HG03196 (cell line): Measurements from ENCODE around the gene BRMS1L.
A peak's percentile ranks its signal among the peaks of the same experiment; 100 is the strongest.
"Not testable (repeated sequence)": the region's sequence is repeated elsewhere in the genome, so short reads cannot be mapped to it uniquely, and the experiment has no call there.

Experiments
- ATAC-seq: cut with Tn5 transposase; IDR thresholded peaks from one replicate; pipeline ENCODE4 v1.9.1; 2021; ENCODE audit not compliant: unreplicated experiment

Gene BRMS1L, protein sequence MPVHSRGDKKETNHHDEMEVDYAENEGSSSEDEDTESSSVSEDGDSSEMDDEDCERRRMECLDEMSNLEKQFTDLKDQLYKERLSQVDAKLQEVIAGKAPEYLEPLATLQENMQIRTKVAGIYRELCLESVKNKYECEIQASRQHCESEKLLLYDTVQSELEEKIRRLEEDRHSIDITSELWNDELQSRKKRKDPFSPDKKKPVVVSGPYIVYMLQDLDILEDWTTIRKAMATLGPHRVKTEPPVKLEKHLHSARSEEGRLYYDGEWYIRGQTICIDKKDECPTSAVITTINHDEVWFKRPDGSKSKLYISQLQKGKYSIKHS

DNA sequence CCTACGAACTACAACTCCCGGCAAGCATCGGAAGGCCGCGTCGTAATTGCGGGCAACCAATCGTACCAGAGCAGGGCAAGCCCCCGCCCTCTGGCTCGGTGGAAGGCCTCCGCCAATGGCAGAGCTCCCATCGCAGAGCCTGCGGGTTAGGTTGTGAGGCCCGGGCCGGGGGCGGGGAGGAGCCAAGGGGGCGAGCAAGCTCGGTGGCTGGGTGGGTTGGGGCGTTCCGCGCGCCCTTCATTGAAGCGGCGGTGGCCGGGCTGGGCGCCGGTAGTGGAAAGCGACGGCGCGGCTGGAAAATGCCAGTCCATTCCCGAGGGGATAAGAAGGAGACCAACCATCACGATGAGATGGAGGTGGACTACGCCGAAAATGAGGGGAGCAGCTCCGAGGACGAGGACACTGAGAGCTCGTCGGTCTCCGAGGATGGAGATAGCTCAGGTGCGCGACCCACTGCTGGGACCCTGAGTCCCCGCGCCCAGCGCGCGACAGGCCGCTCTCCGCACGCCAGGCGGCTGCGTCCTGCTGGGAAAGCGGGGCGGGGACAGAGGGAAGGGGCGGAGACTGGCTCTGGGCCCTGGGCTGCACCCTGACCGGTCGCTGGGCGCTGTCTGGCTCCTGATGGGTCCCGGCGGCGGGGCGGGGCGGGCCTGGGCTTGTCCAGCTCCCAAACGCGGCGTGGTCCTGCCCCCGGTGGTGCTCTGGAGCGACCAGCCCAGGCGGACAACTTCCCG lies at the start of gene BRMS1L:
Gene BRMS1L (plus strand): TSS at position 121 of the 734 bp plus-strand sequence. CDS start 179 bp downstream, at position 300.
- ATAC-seq: peak; percentile 95

DNA sequence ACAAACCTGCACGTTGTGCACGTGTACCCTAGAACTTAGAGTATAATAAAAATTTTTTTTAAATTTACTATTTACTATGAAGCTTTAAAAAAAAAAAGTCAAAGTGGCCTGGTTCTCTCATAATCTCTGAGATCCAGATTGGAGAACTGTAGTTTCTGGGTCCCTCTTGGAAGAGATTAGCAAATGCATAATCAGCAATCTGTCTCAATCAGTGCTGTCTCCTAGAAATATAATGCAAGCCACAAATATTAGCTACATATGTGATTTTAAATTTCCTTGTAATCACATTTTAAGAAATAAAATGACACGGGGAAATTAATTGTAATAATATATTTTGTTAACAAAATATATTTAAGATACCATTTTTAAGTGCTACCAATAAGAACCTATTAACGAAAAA lies 49.3 kb upstream of the BRMS1L start:
- ATAC-seq: no peak

DNA sequence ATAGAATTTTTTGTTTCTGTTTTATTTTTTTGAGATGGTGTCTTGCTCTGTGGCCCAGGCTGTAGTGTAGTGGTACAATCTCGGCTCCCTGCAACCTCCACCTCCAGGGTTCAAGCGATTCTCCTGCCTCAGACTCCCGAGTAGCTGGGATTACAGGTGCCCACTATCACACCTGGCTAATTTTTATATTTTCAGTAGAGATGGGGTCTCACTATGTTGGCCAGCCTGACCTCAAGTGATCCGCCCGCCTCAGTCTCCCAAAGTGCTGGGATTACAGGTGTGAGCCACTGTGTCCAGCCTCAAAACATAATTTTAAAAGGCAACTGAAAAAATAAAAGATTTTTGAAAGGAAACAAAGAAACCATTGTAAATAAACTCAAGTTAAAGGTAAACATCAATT lies 48.6 kb upstream of the BRMS1L start:
- ATAC-seq: not testable (repeated sequence)

DNA sequence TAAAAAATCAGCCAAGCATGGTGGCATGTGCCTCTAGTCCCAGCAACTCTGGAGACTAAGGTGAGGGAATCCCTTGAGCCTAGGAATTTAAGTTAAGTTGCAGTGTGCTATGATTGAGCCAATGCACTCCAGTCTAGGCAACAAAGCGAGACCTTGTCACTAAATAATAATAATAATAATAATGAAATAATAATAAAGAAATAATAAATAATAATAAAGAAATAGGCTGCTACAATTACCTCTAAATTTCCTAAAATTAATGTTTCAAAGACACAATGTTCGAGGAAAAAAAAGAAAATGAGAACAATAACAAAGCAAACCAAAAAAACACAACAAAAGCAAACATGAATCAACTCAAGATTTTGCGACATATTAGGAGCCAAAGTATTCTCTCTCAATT lies 46.8 kb upstream of the BRMS1L start:
- no peak for ATAC-seq

DNA sequence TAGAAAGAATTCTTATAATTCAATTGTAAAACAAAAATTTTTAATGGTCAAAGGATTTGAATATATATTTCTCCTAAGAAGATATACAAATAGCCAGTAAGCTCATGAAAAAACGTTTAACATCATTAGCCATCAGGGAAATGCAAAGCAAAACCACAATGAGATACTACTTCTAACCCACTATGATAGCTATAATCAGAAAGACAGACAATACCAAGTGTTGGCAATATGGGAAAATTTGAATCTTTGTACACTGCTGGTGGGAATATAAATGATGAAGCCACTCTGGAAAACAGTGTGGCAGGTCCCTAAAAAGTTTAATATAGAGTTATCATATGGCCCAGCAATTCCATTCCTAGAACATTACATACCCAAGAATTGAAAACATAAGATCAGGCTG lies 42.4 kb upstream of the BRMS1L start:
- no peak for ATAC-seq

DNA sequence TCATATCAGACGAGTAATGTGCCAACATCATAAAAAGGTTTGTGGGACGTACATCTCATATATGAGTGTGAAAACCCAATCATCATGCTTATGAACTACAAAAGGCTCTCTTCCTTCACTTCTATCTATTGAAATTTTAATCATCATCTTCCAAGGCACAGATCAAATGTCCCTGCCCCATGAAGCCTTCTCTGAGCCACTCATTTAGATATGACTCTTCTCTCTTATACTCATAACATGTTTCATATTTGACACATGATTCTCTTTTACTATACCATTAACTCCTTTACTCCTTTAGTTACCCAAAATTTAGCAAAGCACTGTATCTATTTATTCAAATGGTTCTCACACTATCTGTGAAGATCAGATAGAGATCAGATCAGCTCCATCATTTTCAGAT lies 39.3 kb upstream of the BRMS1L start:
- no peak for ATAC-seq

DNA sequence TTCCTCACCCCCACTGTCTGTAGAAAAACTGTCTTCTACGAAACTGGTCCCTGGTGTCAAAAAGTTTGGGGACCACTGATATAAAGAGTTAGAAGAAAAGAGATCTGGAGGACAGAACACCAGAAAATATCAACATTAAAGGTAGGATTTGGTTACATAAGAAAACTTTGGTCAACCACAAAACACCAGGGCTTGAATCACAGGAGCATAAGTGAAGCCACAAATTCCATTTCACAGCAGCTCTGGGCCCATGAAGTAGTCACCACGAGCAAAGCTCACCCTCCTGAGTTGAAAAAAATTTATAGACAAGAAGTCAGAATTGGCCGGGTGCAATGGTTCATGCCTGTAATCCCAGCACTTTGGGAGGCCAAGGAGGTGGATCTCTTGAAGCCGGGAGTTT lies 36.5 kb upstream of the BRMS1L start:
- no peak for ATAC-seq

DNA sequence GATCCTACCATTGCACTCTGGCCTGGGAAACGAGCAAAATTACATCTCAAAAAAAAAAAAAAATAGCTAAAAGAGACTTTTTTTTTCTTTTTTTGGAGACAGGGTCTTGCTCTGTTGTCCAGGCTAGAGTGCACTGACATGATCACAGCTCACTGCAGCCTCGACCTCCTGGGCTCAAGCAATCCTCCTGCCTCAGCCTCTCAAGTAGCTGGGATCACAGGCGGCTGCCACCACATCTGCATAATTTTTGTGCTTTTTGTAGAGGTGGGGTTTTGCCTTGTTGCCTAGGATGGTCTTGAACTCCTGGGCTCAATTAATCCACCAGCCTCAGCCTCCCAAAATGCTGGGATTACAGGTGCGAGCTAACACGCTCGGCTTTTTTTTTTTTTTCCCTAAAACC lies 28.3 kb upstream of the BRMS1L start:
- ATAC-seq: no peak

DNA sequence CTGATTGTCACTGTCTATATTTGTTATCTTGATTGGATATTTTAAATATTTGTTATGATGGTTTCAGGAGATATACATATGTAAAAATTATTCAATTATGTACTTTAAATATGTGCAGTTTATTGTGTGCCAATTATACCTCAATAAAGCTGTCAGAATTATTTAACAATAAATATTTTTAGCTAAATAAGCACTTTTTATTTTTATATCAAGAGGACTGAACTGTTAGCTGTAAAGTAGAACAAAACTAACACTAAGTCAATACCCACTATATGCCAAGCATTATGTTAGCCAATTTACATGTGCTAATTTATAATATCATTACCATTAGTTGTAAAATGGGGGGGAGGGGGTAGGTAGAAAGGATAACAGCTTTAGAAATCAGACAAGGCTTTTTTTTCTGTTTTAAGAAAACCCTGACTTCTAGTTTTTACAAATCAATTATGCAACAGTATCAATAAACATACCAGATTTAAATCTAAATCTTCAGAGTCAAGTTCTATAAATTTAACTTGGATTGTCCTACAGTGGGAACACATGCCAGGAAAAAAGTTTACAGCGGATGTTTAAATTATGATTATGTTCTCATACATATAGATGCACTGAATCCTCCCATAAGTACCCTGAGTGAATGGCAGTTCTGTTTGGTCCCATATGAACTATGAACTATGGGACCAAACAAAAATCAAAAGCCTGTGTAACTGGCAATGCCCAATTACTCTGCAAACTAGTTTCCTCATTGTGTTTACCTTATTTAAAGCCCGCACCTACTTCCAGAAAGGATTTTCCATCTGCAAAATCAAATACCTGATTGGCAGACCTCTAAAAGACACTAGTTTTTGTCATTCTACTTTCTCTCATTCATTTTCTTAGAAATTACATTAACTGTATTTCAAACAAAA lies 19.9 kb upstream of the BRMS1L start:
- ATAC-seq: no peak

DNA sequence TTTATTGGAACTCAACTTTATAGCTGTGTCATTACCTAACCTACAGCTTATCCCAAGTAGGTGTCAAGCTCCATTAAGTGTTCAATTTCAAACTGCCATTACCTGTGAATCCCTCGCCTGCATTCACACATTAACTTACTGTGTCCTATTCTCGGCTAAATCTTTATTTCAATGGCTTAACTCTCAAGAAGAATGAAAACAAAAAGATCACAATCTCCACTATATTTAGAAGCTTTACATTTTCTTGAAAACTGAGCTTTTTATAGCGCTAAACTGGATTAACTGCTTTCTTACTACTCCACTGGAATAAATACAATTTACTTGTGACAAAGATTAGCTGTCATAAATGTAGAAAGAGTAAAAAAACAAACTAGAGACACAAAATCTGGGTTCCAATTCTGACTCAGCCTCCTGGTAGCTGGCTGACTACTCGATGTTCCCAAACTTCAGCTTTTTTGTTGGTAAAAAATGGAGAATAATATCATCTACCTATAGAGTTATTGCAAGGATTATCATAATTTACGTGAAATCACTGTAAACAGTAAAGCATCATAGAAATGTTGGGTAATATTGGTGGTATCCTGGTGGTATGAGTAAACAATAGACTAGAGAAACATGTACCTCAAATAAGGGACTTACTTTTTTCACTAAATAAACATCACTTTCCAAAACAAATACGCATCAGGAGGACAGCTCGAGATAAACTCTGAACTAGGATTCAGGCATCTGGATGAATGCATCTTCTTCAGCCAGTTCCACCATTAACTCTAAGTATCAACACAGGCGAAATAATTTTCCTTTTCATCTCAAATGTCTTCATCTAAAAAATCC lies 18.8 kb upstream of the BRMS1L start:
- ATAC-seq: no peak

DNA sequence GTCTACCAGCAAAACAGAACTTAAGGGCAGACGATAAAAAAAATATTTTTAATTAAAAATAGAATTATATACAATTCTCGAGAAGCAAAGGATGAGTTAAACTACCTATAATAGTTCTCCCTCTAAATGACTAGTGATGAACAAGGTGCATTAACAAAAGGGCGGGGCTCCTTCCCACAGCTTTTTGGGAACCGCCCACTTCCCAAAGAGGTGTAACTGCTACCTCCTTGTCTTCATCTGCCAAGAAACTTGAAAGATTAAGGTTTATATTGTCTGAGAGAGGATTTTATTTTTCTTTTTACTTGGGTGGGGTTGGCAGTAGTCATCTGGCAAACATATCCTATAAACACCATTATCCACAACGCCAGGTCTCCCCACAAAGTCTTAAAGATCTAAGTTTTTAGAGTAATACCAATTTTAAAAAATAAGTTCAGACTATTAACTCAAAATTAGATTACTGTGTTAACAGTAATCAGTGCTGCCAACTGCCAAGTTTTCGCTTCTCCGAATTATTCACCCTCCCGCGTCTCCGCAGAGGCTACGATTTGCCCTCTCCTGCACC lies 18.0 kb upstream of the BRMS1L start:
- ATAC-seq: no peak

DNA sequence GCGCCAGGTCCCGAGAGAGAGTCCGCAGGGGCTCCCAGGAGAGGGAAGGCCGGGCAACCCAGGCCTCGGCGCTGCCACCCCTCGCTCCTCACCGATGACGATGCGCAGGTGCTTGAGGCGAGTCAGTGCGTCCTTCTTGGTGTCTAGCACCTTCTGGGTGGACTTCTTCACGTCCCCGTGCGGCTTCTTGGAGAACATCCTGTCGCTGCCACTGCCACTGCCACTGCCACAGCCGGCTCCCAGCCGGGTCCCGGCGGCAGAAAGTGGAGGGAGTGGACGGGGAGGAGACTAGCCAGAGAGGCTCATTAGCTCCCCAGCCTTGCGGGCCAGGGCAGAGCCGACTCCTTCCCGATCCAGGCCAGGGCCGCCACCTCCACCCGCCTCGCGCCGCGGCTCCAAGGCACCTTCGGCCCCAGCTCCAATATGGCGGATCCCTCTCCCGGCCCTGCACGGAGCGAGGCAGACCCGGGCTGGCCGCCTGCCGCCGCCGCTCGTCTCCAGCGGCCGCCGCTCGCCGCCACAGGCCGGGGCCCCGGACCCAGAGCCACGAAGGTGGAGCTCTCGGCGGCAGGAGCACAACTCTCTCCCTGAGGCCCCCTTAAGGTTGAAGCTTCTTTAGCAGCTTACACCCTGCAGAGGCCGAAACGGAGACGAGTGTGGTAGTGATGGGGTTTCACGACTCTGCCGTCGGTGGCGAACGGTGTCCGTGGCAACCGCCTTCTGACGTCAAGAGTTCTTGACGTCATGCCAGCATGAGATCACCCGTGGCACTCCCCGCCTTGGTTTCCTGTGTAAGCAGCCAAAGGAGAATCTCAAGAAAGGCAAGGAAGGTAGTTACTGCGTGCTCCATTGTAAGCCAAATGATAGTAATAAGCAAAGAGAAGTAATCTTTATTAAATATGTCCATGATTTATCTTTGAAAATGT lies 17.2 kb upstream of the BRMS1L start, which contains the start of gene RALGAPA1:
Gene RALGAPA1 (minus strand): TSS at position 658 of the 926 bp plus-strand sequence. CDS start 460 bp downstream, at position 198.
- peak; percentile 97 for ATAC-seq

DNA sequence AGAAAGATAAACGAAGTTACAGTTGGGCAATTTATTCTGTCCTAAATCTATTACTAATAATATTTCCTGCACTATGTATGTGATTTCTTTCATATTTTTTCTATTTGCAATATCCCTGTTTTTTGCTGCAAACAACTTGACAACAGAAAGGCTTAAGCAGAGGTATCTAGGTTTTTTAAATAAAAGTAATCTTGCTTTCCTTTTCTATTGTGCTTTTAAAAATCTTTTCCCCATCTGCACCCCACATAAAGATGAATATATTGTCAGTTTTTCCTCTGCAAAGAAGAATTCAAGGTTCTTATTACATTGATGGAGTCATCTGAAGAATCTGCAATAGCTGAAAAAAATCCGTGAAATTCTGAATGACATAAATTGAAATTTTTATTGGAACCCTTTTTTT lies 16.5 kb upstream of the BRMS1L start:
- no peak for ATAC-seq

DNA sequence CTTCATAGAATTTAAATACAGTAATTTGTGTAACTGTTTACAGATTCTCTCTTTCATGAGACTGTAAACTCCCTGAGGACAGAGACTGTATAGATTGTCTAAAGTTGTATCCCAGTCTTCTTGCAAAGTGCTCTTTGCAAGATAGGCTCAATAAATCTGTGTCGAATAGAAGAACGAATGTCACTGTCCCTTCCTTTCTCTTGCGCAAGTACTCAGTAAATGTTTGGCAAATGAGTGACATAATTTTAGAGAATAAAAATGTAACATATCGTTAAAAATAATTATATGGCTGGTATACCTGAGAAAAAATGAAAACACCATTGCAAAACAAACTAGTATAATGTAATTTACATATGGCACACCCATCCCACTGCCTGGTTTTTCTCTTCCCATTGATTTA lies 15.2 kb upstream of the BRMS1L start:
- no peak for ATAC-seq

DNA sequence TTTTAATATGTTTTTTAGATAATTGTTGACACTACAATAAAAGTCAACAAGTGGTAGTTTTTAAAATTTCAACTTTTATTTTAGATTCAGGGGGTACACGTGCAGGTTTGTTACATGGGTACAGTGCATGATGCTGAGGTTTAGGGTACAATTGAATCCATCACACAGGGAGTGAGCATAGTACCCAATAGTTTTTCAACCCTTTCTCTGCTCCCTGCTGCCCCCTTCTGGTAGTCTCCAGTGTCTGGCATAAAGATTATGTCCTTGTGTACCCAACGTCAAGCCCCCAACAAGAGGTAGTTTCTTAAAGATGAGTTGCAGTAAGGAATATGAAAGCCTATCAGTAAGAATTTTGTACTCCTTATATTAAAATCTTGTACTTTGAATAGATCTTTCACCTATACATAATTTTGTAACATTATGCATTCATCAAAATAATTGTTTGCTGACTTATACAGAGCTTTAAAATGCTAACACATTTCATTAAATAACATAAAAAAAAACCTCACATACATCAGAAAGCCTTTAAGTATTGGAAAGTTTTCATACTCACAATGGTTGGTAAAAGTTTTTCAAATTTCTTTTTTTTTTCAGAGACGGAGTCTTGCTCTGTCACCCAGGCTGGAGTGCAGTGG lies 11.7 kb upstream of the BRMS1L start:
- ATAC-seq: peak; percentile 64

DNA sequence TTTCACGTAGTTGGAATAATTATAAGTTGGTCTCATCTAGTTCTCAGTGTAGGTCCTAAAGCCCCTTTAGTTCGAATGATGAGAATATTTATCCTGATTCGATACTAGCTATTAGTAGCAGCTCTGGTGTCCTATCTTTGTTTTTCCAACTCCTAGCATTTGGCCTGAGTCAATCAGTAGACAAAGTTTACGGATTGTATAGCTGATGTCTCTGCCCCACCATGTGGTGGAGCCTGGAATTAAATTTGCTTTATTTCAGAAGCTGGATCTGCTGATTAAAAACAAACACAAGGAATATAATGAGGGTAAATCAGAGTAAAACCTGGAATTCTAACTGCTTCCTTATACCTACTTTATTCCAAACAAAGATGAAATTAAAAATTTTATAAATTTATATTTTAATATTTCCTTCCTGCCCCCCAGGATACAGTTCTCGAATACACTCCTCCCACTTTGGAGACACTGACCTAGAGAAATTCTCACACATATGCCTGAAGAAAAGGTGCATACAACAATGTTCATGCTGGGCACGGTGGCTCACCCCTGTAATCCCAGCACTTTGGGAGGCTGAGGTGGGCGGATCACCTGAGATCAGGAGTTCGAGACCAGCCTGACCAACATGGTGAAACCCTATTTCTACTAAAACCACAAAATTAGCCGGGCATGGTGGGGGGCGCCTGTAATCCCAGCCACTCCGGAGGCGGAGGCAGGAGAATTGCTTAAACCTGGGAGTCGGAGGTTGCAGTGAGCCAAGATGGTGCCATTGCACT lies 7.6 kb upstream of the BRMS1L start:
- no peak for ATAC-seq

DNA sequence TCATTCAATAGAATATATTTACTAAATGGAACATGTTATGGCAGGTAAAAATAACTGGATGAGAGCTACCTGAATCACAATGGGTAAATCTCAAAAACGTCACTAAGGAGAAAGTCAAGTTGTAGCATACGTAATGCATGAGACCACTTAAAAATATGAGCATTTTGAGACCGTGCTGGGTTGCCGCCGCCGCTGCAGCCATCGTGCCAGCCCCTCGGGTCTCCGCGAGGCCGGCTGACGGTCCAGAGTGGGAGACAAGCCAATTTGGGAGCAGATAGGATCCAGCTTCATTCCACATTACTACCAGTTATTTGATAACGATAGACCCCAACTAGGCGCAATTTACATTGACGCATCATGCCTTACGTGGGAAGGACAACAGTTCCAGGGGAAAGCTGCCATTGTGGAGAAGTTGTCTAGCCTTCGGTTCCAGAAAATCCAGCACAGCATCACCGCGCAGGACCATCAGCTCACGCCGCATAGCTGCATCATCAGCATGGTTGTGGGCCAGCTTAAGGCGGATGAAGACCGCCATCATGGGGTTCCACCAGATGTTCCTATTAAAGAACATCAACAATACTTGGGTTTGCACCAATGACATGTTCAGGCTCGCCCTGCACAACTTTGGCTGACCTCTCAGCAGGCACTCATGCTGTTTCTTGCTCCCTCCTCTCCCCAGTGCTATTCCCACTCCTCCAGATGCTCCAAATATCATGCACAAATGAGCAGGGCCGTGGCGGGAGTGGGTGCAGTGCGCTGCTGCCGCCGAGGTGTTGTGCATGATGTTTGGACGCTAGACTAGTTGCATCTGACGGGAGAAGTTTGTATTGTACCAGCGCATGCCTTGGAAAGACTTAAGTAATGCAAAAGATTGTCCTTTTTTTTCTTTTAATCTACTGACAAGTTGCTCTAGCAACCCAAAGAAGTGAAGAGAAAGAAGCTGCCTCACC lies 6.3 kb upstream of the BRMS1L start:
- ATAC-seq: no peak
